ENCODE results near the gene RNASE9.
A peak's percentile ranks its signal among the peaks of the same experiment; 100 is the strongest.
"Not testable (repeated sequence)": the region's sequence is repeated elsewhere in the genome, so short reads cannot be mapped to it uniquely, and the experiment has no call there.

The RNASE9 gene

GRCh38 chr14:20578784-20579502 lies 18.1 kb upstream of the RNASE9 start:
- H3K27ac ChIP-seq (replicated peaks) = no peak overlapping the region
- TF ChIP-seq POLR2AphosphoS5 (IDR thresholded peaks at IDR 0.05; ENCODE audit: low read depth) = no peak
- no peak for TF ChIP-seq SPI1 (IDR thresholded peaks at IDR 0.05; ENCODE audit: borderline replicate concordance, low read depth)
- TF ChIP-seq REST (IDR thresholded peaks at IDR 0.05; ENCODE audit: insufficient replicate concordance, low read depth) = no peak
- TF ChIP-seq CTCF (IDR thresholded peaks at IDR 0.05; ENCODE audit: insufficient read depth, low read length) = no peak
- TF ChIP-seq GABPA (IDR thresholded peaks at IDR 0.05; ENCODE audit: low read depth) = no peak
- H3K4me3 ChIP-seq (replicated peaks; ENCODE audit: insufficient read depth, low read length) = no peak overlapping the region
- no peak for DNase-seq (ENCODE audit: low read depth in 1 of 2, low spot score in 1 of 2)
- H3K27me3 ChIP-seq (ENCODE audit: insufficient read depth, poor library complexity, severe bottlenecking) = no peaks in the 10 kb centered on the region

- Histone ChIP-seq H3K27ac (replicated peaks) (no peak overlapping the region), H3K4me3 (replicated peaks; ENCODE audit: insufficient read depth, low read length) (no peak overlapping the region), H3K27me3 (ENCODE audit: insufficient read depth, poor library complexity, severe bottlenecking) (no peaks in the 10 kb centered on the region)
- DNase-seq (ENCODE audit: low read depth in 1 of 2, low spot score in 1 of 2) = no peak
- TF ChIP-seq GABPA (IDR thresholded peaks at IDR 0.05; ENCODE audit: low read depth) (no peak), REST (IDR thresholded peaks at IDR 0.05; ENCODE audit: insufficient replicate concordance, low read depth) (no peak), CTCF (IDR thresholded peaks at IDR 0.05; ENCODE audit: insufficient read depth, low read length) (no peak)
Observed at GRCh38 chr14:20578325-20578724, 17.5 kb upstream of the RNASE9 start.

GRCh38 chr14:20572382-20572990 lies 11.6 kb upstream of the RNASE9 start:
- not testable (repeated sequence) for H3K27me3 ChIP-seq (ENCODE audit: insufficient read depth, poor library complexity, severe bottlenecking); H3K4me3 ChIP-seq (replicated peaks; ENCODE audit: insufficient read depth, low read length); DNase-seq (ENCODE audit: low read depth in 1 of 2, low spot score in 1 of 2); H3K27ac ChIP-seq (replicated peaks)

GRCh38 chr14:20570720-20571119 lies 9.9 kb upstream of the RNASE9 start:
- peak; percentile 50 to 53 for DNase-seq (ENCODE audit: low read depth in 1 of 2, low spot score in 1 of 2)
- not testable (repeated sequence) for H3K4me3 ChIP-seq (replicated peaks; ENCODE audit: insufficient read depth, low read length); H3K27me3 ChIP-seq (ENCODE audit: insufficient read depth, poor library complexity, severe bottlenecking); H3K27ac ChIP-seq (replicated peaks)
- TF ChIP-seq SPI1 (IDR thresholded peaks at IDR 0.05; ENCODE audit: borderline replicate concordance, low read depth) = peak; percentile 15; the same call in 1 of the 2 replicates

GRCh38 chr14:20569865-20570264 lies 9.0 kb upstream of the RNASE9 start:
- H3K27ac ChIP-seq (replicated peaks); H3K4me3 ChIP-seq (replicated peaks; ENCODE audit: insufficient read depth, low read length); DNase-seq (ENCODE audit: low read depth in 1 of 2, low spot score in 1 of 2); H3K27me3 ChIP-seq (ENCODE audit: insufficient read depth, poor library complexity, severe bottlenecking): not testable (repeated sequence)
